ENCODE results near the gene ASTN2. TPM values are rescaled to one million over a fixed set of nuclear protein-coding genes. Genes with fewer than 3 reads are reported as not detected.

ASTN2 gene
- total RNA-seq, 1 donor from 2014 or later = 29.0 TPM

- H3K9me3 Mint-ChIP-seq (ENCODE audit: low read depth) = peaks cover 2% of the 10 kb centered on the region
- DNase-seq (ENCODE audit: low spot score, unreplicated experiment) = no peak
- no peak overlapping the region for H3K4me3 Mint-ChIP-seq (ENCODE audit: low read depth)
- H3K36me3 Mint-ChIP-seq (ENCODE audit: insufficient read depth) = peaks cover 1% of the 10 kb centered on the region
- TF ChIP-seq CTCF (IDR thresholded peaks at IDR 0.05; ENCODE audit: unreplicated experiment) = no peak
- H3K27me3 Mint-ChIP-seq = no peaks in the 10 kb centered on the region
- peaks cover 14% of the 10 kb centered on the region for H3K4me1 Mint-ChIP-seq (ENCODE audit: low read depth)
- no peak overlapping the region for H3K27ac Mint-ChIP-seq
Observed at GRCh38 chr9:116635908-116636307, 778.9 kb downstream of the ASTN2 start.

GRCh38 chr9:116632990-116633838 lies 781.6 kb downstream of the ASTN2 start:
- no peak overlapping the region for H3K27ac Mint-ChIP-seq
- no peak overlapping the region for H3K4me3 Mint-ChIP-seq (ENCODE audit: low read depth)
- peaks cover 2% of the 10 kb centered on the region for H3K9me3 Mint-ChIP-seq (ENCODE audit: low read depth)
- no peak for DNase-seq (ENCODE audit: low spot score, unreplicated experiment)
- no peaks in the 10 kb centered on the region for H3K27me3 Mint-ChIP-seq
- no peak for TF ChIP-seq CTCF (IDR thresholded peaks at IDR 0.05; ENCODE audit: unreplicated experiment)
- H3K36me3 Mint-ChIP-seq (ENCODE audit: insufficient read depth) = peaks cover 2% of the 10 kb centered on the region
- H3K4me1 Mint-ChIP-seq (ENCODE audit: low read depth) = no peaks in the 10 kb centered on the region

- TF ChIP-seq CTCF (IDR thresholded peaks at IDR 0.05; ENCODE audit: unreplicated experiment) = no peak
- no peak for DNase-seq (ENCODE audit: low spot score, unreplicated experiment)
- Mint-ChIP-seq H3K4me3 (ENCODE audit: low read depth) (no peak overlapping the region), H3K36me3 (ENCODE audit: insufficient read depth) (peaks cover 2% of the 10 kb centered on the region), H3K9me3 (ENCODE audit: low read depth) (peaks cover 2% of the 10 kb centered on the region), H3K27me3 (no peaks in the 10 kb centered on the region), H3K27ac (no peak overlapping the region), H3K4me1 (ENCODE audit: low read depth) (no peaks in the 10 kb centered on the region)
Observed at GRCh38 chr9:116629634-116630033, 785.2 kb downstream of the ASTN2 start.

GRCh38 chr9:116628716-116629115 lies 786.1 kb downstream of the ASTN2 start:
- Mint-ChIP-seq H3K4me3 (ENCODE audit: low read depth) (no peak overlapping the region), H3K36me3 (ENCODE audit: insufficient read depth) (peaks cover 1% of the 10 kb centered on the region), H3K27me3 (no peaks in the 10 kb centered on the region), H3K4me1 (ENCODE audit: low read depth) (no peaks in the 10 kb centered on the region), H3K27ac (no peak overlapping the region), H3K9me3 (ENCODE audit: low read depth) (peaks cover 2% of the 10 kb centered on the region)
- DNase-seq (ENCODE audit: low spot score, unreplicated experiment) = no peak
- no peak for TF ChIP-seq CTCF (IDR thresholded peaks at IDR 0.05; ENCODE audit: unreplicated experiment)

GRCh38 chr9:116627433-116627832 lies 787.4 kb downstream of the ASTN2 start:
- no peak overlapping the region for H3K4me3 Mint-ChIP-seq (ENCODE audit: low read depth)
- no peaks in the 10 kb centered on the region for H3K4me1 Mint-ChIP-seq (ENCODE audit: low read depth)
- peaks cover 1% of the 10 kb centered on the region for H3K36me3 Mint-ChIP-seq (ENCODE audit: insufficient read depth)
- TF ChIP-seq CTCF (IDR thresholded peaks at IDR 0.05; ENCODE audit: unreplicated experiment) = no peak
- DNase-seq (ENCODE audit: low spot score, unreplicated experiment) = no peak
- H3K27ac Mint-ChIP-seq = no peak overlapping the region
- H3K27me3 Mint-ChIP-seq = no peaks in the 10 kb centered on the region
- H3K9me3 Mint-ChIP-seq (ENCODE audit: low read depth) = no peaks in the 10 kb centered on the region

All from progenitor cell of endocrine pancreas (in vitro differentiated cells).